GM18868 (cell line): ENCODE results near the gene KRT7.

ENCODE experiments used
- ATAC-seq: cut with Tn5 transposase; IDR thresholded peaks from one replicate; pipeline ENCODE4 v1.9.1; 2021; ENCODE audit warnings: mild to moderate bottlenecking, moderate library complexity; ENCODE audit not compliant: unreplicated experiment

Gene KRT7

DNA sequence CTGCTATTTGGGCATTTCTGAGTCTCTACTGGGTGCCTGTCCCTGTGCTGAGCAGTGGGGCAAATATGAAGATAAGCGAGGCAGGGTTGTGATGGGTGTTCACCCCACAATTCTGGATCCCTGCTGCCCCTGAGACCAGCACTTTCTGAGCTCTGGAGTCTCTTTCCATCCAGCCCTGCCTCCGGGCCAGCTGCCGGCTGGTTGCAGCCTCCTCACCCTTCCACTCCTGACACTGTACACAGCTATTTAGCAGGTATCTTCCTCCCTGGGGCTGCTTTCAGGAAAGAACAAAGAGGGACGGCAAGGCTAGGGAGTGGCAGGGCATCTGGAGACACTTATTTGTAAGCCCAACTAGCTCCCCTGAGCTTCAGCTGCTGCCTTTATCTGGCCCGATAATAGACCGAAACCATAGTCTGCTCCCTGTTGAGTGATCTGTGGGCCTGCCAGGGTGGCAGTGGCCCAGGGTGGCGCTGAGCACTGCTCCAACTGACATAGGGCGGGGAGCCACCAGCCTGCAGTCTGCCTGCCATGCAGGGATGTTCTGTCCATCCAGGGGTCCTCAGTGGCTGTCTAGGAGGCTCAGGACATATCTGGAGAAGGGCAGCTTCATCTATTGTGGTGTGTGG lies 33.6 kb upstream of the KRT7 start:
- ATAC-seq = no peak

DNA sequence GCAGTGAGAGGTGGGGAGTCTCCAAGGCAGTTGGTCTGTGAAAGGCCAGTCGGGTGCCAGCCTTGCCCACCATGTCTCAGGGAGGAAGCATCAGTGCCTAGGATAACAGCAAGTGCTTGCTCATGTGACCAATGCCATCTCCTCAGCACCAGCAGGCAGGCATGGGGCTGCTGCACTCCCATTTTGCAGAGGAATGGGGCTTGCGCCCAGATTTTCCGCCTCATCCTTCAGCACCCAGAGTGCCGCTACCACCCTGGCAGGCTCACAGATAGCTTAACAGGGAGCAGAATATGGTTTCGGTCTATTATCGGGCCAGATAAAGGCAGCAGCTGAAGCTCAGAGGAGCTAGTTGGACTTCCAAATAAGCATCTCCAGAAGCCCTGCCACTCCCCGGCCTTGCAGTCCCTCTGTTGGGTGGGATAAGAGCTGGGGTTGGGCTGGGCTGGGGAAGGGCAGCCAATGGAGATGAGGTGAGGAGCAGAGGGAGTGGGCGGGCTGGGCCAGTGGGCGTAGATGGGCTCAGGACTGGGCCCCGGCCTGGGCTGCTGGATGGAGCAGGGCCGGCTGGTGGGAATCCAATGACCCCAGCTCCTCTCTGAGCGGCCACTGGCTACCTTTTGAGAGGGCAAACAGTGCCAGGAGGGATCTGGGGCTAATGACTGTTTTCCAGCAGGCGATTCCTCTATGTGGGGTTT lies 32.8 kb upstream of the KRT7 start:
- ATAC-seq = no peak

DNA sequence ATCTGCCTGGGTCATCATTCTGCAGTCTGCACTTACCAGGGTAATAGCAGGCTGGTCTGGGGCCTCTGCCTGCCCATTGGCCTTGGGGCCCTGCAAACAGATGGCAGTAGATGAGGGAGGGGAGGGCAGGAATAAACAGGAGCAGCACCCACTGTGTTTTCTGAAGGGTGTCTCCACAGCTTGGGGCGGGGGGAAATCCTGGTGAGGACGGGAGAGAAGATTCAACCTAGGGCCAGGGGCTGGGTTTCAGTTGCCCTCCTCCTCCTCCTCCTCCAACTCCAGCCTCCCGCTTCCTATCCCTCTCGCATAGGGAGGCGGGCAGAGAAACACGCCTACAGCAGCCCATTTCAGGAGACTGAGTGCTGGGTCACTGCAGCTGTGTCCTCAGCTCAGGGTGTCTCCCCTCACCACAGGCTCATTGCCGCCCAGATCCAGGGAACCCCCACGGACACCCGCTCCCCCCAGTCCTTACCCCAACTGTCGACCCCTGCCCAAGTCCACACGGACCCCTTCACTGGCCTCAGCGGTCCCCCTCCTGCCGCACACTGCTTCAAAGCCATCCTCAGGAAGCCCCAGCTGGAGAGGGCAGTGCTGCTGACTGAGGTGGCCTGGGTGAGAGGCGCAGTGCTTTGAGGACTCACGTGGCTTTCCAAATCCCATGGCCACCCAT lies 32.1 kb upstream of the KRT7 start:
- ATAC-seq = no peak

DNA sequence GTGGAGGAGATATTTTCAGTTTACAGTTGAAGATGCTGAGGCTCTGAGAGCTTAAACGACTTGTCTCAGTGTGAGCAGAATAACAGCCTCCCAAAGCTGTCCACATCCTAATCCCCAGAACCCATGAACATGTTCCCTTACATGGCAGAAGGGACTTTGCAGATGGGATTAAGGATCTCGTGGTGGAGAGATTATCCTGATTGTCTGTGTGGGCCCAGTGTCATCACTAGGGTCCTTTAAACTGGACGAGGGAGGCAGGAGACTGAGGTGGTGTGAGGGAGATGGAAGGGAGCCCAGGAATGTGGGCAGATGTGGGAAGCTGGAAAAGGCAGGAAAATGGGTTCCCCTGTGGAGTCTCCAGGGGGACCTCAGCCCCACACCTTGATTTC lies 31.6 kb upstream of the KRT7 start:
- no peak for ATAC-seq

DNA sequence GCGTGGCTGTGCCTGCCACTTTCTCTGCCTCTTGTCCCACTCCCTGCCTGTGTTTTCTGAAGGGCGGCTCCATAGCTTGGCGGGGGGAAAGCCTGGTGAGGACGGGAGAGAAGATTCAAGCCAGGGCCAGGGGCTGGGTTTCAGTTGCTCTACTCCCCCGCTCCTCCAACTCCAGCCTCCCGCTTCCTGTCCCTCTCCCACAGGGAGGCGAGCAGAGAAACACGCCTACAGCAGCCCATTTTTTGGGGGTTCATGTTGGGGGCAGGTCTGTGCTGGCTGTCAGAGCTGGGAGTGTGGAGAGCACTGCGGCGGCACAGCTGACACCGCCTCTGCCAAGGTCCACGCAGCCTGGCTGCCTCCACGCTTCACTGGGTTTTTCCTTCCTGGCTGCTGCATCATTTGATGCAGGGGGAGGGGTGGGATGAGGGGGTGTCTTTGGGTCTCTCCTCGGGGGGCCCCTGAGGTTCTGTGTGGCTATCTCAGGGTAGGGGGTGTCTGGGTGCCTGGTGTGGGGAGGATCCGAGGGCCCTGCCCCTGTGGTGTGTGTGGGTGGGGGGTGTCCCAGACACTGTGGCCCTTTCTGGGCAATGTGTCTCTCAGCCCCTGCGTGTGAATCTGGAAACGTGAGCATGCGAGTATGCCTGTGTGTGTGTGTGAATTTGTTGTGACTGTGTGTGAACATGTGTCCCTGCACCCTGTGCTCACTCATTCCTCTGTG lies 30.5 kb upstream of the KRT7 start:
- ATAC-seq = no peak

DNA sequence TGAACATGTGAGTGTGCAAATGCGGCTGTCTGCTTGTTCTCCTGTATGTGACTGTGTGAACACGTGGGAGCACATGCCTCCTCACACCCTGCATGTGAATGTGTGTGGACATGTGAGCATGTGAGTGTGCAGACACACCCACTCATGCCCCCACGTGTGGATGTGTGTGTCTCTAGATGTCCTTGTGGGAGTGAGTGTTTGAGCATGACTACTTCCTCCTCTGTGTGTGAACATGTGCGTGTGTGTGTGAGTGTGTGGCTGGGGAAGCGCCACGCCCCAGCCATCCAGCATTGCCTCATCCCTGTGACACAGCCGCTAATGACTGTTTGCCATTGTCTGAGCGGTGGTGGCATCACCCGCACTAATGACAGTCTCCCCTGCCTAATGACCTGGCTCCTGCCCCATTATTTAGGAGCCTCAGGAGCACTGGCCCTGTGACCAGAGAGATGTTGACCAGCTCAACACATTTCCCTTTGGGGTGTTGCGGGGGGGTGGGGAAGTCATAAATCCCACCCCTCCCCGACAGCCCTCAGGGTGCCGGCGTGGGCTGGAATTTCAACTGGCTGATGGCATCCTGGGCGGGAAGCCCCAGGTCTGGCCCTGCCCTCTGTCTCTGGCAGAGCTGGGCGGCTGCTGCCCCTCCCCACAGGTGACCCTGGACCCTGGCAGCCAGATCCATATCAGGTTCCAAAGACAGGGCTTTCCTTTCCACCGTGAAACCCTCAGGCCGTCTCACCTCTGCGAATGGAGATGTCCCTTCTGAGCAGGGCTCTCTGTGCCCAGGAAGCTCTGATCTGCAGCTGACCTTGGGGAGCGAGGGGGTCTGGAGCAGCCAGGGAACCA lies 29.7 kb upstream of the KRT7 start:
- ATAC-seq = no peak

DNA sequence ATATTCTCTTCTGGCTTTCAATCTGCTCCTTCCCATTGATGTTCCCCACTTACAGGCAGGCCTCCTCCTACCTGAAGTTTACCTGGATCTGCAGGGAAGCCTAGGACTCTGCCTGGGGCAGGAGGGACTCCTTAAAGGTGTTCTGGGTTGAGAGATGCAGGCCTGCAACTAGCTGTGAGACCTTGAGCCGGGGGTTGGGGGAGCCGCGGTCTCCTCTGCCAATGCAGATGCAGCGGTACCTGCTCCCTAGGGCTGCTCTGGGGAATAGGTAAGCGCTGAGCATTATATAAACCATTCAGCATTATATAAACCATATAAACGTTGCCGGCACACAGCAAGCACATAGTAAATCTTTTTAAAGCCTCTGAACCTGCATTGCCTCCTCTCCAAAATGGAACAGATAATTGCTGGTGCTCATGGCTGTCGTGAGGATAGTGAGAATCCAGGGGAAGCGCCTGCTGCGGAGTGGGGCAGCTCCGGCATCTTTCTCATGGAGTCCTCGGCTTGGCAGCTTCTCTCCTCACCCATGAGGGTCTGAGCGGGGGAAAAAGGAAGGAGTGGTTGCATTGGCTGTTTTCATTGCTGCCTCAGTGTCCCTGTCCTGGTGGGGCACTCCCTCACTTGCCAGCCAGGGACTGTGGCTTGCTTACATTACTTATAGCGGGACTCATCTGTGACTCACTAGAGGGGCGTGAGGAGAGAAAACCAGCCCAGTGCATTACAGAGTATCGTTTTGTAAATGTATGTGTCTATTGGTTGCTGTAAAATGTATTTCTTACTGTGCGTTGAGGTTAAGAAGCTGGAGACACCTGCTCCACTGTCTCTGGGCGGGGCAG lies 28.7 kb upstream of the KRT7 start:
- no peak for ATAC-seq

DNA sequence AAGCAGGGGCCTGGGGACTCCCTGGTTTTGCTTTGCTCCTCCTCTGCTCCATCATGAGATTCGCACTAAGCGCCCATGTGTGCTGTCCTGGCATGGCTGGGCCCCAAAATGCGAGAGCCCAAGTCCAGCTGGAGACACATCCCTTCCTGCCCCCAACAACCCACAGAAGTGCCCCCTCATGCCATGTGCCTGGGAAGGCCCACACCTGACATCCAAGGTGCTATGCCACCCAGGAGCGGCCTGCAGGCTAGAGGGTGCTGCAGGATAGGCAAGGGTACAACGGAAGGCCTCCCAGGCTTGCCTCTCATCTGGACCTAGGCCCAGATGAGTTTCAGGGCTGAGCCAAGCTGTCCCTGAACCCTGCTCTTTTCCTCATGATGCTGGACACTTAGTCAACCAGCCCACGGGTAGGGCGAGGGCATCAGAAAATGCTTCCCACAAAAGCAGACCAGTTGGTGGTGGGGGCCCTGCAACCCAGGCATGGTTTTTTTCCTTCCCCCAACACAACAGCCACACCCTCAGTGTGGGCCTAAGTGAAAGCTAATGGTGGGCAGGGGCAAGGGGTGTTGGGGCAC lies 28.0 kb upstream of the KRT7 start:
- ATAC-seq = no peak

DNA sequence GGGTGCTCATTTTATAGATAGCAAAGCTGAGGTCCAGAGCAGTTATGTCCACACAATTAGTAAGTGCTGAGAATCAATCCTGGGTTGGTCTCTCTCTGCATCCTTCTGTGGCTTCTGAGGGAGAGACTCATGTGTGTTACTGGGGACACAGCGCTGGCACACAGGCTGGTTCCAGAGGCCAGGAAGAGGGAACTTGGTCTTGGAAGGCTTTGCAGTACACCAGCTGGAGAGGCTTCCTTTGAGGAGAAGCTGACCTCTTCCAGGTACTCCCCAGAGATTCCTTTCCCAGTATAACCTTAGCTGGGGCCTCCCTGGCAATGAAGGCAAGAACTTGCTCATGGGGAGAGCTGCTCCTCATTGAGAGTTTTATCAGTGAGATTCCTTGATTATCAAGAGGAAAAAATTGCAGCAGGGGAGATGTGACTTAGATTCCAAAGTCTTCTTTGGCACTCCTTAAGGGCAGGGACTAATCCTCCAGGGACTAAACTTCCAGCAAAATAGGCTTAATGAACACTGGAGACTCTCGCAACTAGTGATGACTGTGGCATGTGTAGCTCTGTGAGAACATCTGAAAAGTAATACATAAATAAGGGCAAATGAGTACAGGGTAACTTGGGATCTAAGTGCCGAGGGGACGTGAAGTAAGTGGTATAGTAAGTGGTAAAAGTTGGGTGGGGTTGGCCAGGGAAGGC lies 27.3 kb upstream of the KRT7 start:
- ATAC-seq = no peak

DNA sequence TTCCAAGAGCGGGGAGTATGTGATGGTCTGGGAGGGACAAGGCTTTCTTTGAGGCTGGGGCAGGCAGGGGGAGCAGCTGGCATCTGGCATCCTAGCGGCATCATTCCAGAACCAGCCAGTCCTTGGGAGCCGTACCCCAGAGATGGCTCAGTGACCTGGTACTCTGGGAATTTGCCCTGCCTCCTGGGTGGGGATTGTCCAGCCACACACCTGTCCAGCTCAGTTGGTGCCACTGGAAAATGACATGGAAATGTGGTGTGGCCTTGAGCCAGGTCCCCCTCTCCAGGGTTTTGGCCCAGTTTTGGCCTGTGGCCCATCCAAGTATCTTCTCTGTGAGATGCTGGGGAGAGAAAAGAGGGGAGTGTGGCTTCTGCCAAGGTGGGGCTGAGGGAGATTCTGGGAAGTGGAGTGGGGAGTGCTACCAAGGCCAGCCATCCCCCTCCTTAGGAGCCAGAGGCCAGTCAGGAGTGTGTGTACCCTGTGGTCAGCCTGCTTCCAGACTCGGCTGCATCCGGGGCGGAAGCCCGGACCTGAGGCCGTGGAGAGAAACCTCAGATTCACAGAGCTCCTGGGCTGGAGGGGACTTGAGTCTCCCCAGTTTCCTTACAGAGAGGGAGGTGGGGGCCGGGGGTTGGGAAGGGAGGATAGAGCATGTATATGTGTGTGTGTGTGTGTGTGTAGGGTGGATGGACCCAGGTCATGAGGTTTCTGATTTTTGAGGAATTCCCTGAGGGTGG lies 26.6 kb upstream of the KRT7 start:
- no peak for ATAC-seq

DNA sequence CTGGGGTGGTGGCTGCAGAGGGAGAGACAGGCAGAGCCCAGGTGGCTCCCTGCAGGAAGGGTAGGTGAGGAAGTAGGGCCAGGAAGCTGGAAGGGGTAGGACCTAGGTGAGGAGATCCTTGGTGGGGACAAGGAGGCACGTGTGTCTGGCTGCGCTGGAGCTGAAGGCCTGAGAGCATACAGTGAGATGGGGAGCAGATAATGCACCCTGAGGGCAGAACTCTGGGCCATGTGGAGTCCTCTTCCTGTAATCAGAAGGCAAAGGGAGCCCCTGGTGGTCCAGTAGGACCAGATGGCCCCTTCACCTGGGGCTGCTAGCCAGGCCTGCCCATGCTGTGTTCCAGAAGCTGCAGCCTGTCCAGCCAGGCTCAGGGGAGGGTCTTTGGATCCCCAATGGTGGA lies 25.9 kb upstream of the KRT7 start:
- no peak for ATAC-seq

DNA sequence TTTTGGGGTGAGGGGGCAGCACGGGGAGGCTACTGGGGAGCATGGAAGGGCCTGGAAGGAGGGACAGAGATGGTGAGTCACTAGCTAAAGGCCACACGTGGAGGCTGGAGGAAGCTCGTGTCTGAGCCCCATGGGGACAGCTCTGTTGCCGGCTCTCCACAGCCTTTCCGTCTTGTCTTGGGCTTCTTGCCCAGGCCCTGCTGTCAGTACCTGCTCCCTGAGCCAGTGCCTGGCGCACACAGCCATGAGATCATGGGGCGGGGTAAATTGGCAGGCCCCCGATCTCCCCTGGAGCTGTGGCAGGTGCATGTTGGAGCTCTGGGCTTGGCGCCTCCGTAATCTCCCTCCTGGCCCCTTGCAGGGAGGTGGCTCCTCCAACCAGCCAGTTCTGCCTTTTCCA lies 25.1 kb upstream of the KRT7 start:
- no peak for ATAC-seq

DNA sequence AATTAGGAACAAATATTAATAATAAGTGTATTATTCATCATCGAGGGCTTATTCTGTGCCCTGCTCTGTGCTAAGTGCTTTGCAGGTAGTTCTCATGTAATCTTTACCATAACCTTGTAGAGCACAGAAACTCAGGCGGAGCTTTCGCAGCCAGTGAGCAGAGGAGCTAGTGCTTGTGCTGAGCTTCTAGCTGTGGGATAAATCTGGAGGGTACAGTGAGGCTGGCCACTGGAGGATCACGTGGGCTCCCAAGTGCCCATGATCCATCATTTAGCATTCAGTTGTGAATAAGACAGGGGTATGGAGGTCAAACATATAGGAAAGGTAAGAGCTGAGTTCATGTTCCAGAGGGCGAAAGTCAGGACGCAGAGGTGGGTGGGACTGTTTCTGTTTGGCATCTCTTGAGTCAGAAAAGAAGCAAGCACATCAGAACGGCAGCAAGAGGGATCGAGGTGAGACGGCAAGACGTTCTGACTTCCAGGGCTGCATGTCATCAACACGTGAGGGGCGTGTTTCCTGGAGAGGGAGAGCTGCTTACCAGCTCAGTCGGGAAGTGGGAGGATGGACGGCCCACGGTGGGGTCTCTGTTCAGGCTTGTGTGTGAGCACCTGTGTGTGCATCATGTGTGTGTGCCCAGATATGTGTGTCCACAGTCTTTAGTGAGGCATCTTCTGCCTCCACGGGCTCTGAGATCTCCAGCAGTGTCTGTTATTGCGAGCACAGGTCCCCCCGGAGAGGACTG lies 24.4 kb upstream of the KRT7 start:
- ATAC-seq = no peak

DNA sequence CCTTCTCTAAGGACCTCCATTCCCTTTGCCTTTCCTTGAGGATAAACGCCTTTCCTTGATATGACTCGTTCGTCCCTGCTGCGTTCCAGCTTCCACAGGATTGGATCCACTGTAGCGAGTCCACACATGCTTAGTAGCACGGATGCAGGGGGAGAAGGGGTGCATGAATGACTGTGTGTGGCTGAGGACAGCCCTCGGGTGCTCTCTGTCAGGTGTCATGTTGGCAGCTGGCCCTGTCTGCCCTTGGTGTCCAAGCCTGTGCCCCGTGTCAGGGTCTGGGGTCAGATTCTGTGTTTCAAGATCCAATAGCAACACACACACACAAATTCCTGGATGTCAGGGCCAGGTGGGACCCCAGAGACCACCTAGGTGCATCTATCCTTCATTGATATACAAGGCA lies 23.7 kb upstream of the KRT7 start:
- ATAC-seq = no peak

DNA sequence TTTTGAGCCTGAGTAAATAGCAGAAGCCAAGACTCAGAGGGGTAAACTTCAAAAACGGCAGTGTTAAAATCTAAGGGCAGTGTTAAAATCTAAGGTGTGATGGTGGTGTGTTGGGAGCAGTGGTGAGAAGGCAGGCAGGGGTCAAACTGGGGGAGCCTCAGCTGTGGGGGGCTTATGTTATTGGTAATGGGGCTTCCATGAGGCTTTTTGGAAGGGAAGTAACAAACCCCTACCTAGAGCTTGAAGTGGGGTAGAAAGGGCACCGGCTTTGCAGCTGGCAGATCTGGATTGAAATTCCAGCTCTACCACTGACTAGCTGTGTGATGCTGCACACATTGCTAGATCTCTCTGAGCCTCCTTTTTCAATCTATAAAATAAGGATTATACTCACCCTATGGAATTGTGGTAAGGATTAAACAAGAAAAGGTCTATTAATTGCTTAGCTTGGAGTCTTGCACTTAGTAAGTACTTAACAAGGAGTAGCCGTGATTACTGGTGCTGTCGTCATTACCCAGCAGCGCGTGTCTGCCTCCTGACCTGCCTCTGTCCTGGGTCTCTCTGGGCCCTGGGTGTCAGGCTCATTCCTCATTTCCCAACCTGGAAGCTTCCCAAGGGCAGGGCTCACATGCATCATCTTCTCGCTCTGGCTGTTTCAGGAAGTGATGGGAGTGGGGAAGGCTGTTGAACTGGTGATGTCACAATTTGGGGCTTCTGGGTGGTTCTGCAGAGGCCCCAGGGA lies 22.7 kb upstream of the KRT7 start:
- ATAC-seq = no peak

DNA sequence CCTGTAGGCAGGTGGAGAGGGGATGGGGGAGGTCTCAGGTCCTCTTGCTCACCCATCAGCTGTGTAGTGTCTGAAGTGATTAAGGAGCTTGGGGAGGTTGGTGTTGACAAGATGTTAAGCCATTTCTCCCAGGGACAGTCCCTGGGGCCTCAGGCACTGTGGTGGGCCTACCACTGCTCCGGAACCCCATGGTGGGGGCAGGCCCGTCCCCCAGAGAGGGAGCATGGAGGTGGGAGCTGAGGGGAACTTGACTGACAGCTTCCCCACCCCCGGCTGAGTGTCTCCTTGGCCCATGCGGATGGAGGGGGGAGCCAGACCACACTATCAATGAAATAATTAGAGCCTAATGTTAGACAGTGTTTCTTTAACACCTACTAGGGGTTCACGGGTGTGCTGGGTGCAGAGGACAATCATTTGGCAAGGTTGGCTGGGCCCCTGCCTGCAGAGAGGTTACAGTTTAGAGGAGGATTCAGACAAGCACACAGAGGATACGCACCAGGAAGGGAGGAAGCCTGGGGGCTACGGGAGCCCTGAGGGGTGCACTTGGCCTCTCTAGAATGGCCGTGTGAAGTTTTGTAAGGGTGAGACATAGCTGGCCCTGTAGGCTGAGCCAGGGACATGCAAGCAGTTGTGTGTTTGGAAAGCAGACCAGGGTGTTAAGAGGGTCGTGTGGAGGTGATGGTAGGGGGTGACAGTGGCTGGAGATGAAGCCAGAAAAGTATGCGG lies 22.0 kb upstream of the KRT7 start:
- ATAC-seq = no peak
